Neuronal stem cell (in vitro differentiated cells): ENCODE results near the gene BCL7B.

Experiments used
- DNase-seq: peaks from one replicate; pipeline ENCODE4 v3.0.0-alpha.2; 2013; ENCODE audit warnings: low spot score
- H2AFZ ChIP-seq: one replicate; pipeline ENCODE4 v1.6.1; 2013; ENCODE audit warnings: mild to moderate bottlenecking, low read length, inconsistent platforms
- H2AK5ac ChIP-seq: 2 replicates; pipeline ENCODE4 v1.6.1; 2013; ENCODE audit warnings: low read depth, mild to moderate bottlenecking, inconsistent platforms, low read length, moderate library complexity, mixed read lengths
- H2BK120ac ChIP-seq: 2 replicates; pipeline ENCODE4 v1.6.1; 2013; ENCODE audit warnings: low read depth, mild to moderate bottlenecking, inconsistent platforms, low read length, moderate library complexity, mixed read lengths
- H2BK12ac ChIP-seq: one replicate; pipeline ENCODE4 v1.6.1; 2013; ENCODE audit warnings: low read length, inconsistent platforms
- H2BK15ac ChIP-seq: 2 replicates; pipeline ENCODE4 v1.6.1; 2013; ENCODE audit warnings: mild to moderate bottlenecking, low read length, inconsistent platforms, mixed read lengths
- H2BK5ac ChIP-seq: one replicate; pipeline ENCODE4 v1.6.1; 2013; ENCODE audit warnings: inconsistent platforms, mild to moderate bottlenecking, low read length, moderate library complexity
- H3K14ac ChIP-seq: one replicate; pipeline ENCODE4 v1.6.1; 2013; ENCODE audit warnings: low read length, inconsistent platforms
- H3K18ac ChIP-seq: 2 replicates; pipeline ENCODE4 v1.6.1; 2013; ENCODE audit warnings: low read length, inconsistent platforms
- H3K23ac ChIP-seq: 2 replicates; pipeline ENCODE4 v1.6.1; 2013; ENCODE audit warnings: low read depth, mild to moderate bottlenecking, mixed read lengths, low read length, inconsistent platforms; ENCODE audit not compliant: poor library complexity
- H3K27ac ChIP-seq: replicated peaks from 3 replicates; pipeline ENCODE4 v1.5.1; 2013; ENCODE audit warnings: low read length, inconsistent platforms
- H3K27me3 ChIP-seq, 3 experiments: 2 replicates each; pipeline ENCODE4 v1.6.1; 2013; ENCODE audit warnings: low read length in 3 of 3, mild to moderate bottlenecking in 2 of 3, inconsistent platforms in 1 of 3, low read depth in 1 of 3, mixed read lengths in 1 of 3, moderate library complexity in 1 of 3; ENCODE audit not compliant: control insufficient read depth in 3 of 3, insufficient read depth in 3 of 3
- H3K36me3 ChIP-seq, 2 donors: replicated peaks in 1 of 2; 2 replicates each; pipeline ENCODE4 v1.6.1; 2013; ENCODE audit warnings: low read length in 2 of 2; ENCODE audit not compliant: control insufficient read depth in 2 of 2, insufficient read depth in 2 of 2
- H3K4ac ChIP-seq: 2 replicates; pipeline ENCODE4 v1.6.1; 2013; ENCODE audit warnings: inconsistent platforms, mild to moderate bottlenecking, low read length, moderate library complexity
- H3K4me1 ChIP-seq, 2 donors: 1 replicate in 1 of 2; 2 replicates in 1 of 2; pipeline ENCODE4 v1.6.1; 2013; ENCODE audit warnings: low read length in 2 of 2, low read depth in 1 of 2; ENCODE audit not compliant: control insufficient read depth in 2 of 2, insufficient read depth in 1 of 2
- H3K4me2 ChIP-seq: one replicate; pipeline ENCODE4 v1.6.1; 2013; ENCODE audit warnings: mild to moderate bottlenecking, low read length, inconsistent platforms; ENCODE audit not compliant: insufficient read depth, poor library complexity, severe bottlenecking
- H3K4me3 ChIP-seq, 2 donors: 2 replicates each; pipeline ENCODE4 v1.5.1; 2013; ENCODE audit warnings: low read length in 2 of 2, mild to moderate bottlenecking in 2 of 2, inconsistent platforms in 1 of 2, moderate library complexity in 1 of 2
- H3K79me1 ChIP-seq: one replicate; pipeline ENCODE4 v1.6.1; 2013; ENCODE audit warnings: low read depth, mild to moderate bottlenecking, inconsistent platforms, low read length, moderate library complexity
- H3K9ac ChIP-seq: one replicate; pipeline ENCODE4 v1.6.1; 2013; ENCODE audit warnings: mild to moderate bottlenecking, low read depth, low read length, inconsistent platforms; ENCODE audit not compliant: poor library complexity
- H3K9me3 ChIP-seq, 2 donors: replicated peaks in 1 of 2; 2 replicates each; pipeline versions ENCODE3 to v1.6.1; 2013; ENCODE audit warnings: low read length in 2 of 2, mild to moderate bottlenecking in 2 of 2, inconsistent platforms in 1 of 2, low read depth in 1 of 2, mixed read lengths in 1 of 2, moderate library complexity in 1 of 2; ENCODE audit not compliant: control insufficient read depth in 2 of 2, insufficient read depth in 1 of 2
- H4K8ac ChIP-seq: one replicate; pipeline ENCODE4 v1.6.1; 2013; ENCODE audit warnings: low read depth, mild to moderate bottlenecking, inconsistent platforms, low read length, moderate library complexity
- H4K91ac ChIP-seq: one replicate; pipeline ENCODE4 v1.6.1; 2013; ENCODE audit warnings: low read length, low read depth, mild to moderate bottlenecking, inconsistent platforms; ENCODE audit not compliant: poor library complexity
- WGBS, 2 donors: extraction: QIAGEN DNeasy Blood & Tissue Kit; methylation state at CpG; one replicate each; pipeline ENCODE4 v1.1.7; 2013; ENCODE audit warnings: missing lambda C conversion rate in 2 of 2, mixed read lengths in 1 of 2; ENCODE audit not compliant: insufficient read length in 2 of 2, insufficient replicate concordance in 1 of 2; ENCODE audit errors: extremely low coverage in 2 of 2; 5-methylcytosine and 5-hydroxymethylcytosine counted together

The BCL7B gene

GRCh38 chr7:73521636-73522104 is 35.8 kb downstream of the BCL7B start:
- H3K18ac ChIP-seq = peak overlapping the region; percentile 100
- H2BK5ac ChIP-seq = peak overlapping the region; percentile 93
- no CpG with 5 or more reads among the region's 62 CpGs for WGBS, 2 donors
- peak overlapping the region; percentile 88 for H2AFZ ChIP-seq
- peak overlapping the region; percentile 87 for H2BK120ac ChIP-seq
- peaks cover 2 to 5% of the 10 kb centered on the region in 2 donors for H3K4me1 ChIP-seq
- H3K4me2 ChIP-seq = peak overlapping the region; percentile 45
- H4K91ac ChIP-seq = no peak overlapping the region
- H3K9me3 ChIP-seq = no peaks in the 10 kb centered on the region
- H3K27me3 ChIP-seq = no peaks in the 10 kb centered on the region
- peak overlapping the region; percentile 99 for H3K9ac ChIP-seq
- peak overlapping the region; percentile 85 for H3K23ac ChIP-seq
- peak overlapping the region; percentile 65 for H4K8ac ChIP-seq
- no peak overlapping the region for H3K4ac ChIP-seq
- H2BK15ac ChIP-seq = no peak overlapping the region
- H3K14ac ChIP-seq = peak overlapping the region; percentile 82
- peak overlapping the region; percentile 79 to 98 for H3K4me3 ChIP-seq
- H3K27ac ChIP-seq = peak overlapping the region; percentile 99
- no peak overlapping the region for H2BK12ac ChIP-seq
- DNase-seq = peak; percentile 54
- H2AK5ac ChIP-seq = peak overlapping the region; percentile 75
- H3K79me1 ChIP-seq = peaks cover 2% of the 10 kb centered on the region
- peaks cover 11 to 37% of the 10 kb centered on the region in 2 donors for H3K36me3 ChIP-seq

GRCh38 chr7:73520673-73521635 is 36.5 kb downstream of the BCL7B start:
- no peak overlapping the region for H4K91ac ChIP-seq
- peak overlapping the region; percentile 88 for H2AFZ ChIP-seq
- H3K9me3 ChIP-seq = no peaks in the 10 kb centered on the region
- peak overlapping the region; percentile 21 for H3K14ac ChIP-seq
- H3K9ac ChIP-seq = peak overlapping the region; percentile 99
- no CpG with 5 or more reads among the region's 36 CpGs for WGBS, 2 donors
- no peak overlapping the region for H2BK15ac ChIP-seq
- H3K23ac ChIP-seq = peak overlapping the region; percentile 80
- peaks cover 2% of the 10 kb centered on the region for H3K79me1 ChIP-seq
- H3K18ac ChIP-seq = peak overlapping the region; percentile 100
- peak overlapping the region; percentile 93 for H2BK5ac ChIP-seq
- H2AK5ac ChIP-seq = peak overlapping the region; percentile 75
- no peak overlapping the region for H3K4ac ChIP-seq
- peak overlapping the region; percentile 65 for H4K8ac ChIP-seq
- H3K27me3 ChIP-seq = no peaks in the 10 kb centered on the region
- peaks cover 2 to 5% of the 10 kb centered on the region in 2 donors for H3K4me1 ChIP-seq
- peak overlapping the region; percentile 51 for H3K4me2 ChIP-seq
- H3K36me3 ChIP-seq = peaks cover 11 to 44% of the 10 kb centered on the region in 2 donors
- H3K27ac ChIP-seq = peak overlapping the region; percentile 99
- peak overlapping the region; percentile 79 to 98 for H3K4me3 ChIP-seq
- H2BK120ac ChIP-seq = no peak overlapping the region
- no peak for DNase-seq
- no peak overlapping the region for H2BK12ac ChIP-seq

- H3K9me3 ChIP-seq = no peaks in the 10 kb centered on the region
- peak overlapping the region; percentile 76 to 79 for H3K4me3 ChIP-seq
- H2BK15ac ChIP-seq = no peak overlapping the region
- no peak overlapping the region for H3K4ac ChIP-seq
- DNase-seq = no peak
- no peak overlapping the region for H2AK5ac ChIP-seq
- H3K4me1 ChIP-seq = peaks cover 2 to 5% of the 10 kb centered on the region in 2 donors
- H3K27me3 ChIP-seq = no peaks in the 10 kb centered on the region
- H2AFZ ChIP-seq = no peak overlapping the region
- peak overlapping the region; percentile 45 for H3K9ac ChIP-seq
- H4K8ac ChIP-seq = no peak overlapping the region
- no peak overlapping the region for H2BK120ac ChIP-seq
- H3K18ac ChIP-seq = no peak overlapping the region
- peaks cover 17 to 53% of the 10 kb centered on the region in 2 donors for H3K36me3 ChIP-seq
- peaks cover 5% of the 10 kb centered on the region for H3K79me1 ChIP-seq
- no CpG with 5 or more reads among the region's 18 CpGs for WGBS, 2 donors
- H2BK5ac ChIP-seq = no peak overlapping the region
- H2BK12ac ChIP-seq = no peak overlapping the region
- no peak overlapping the region for H3K27ac ChIP-seq
- no peak overlapping the region for H3K23ac ChIP-seq
- peak overlapping the region; percentile 51 for H3K4me2 ChIP-seq
- H4K91ac ChIP-seq = no peak overlapping the region
- no peak overlapping the region for H3K14ac ChIP-seq
These were observed 37.4 kb downstream of the BCL7B start for GRCh38 chr7:73519867-73520672.
